Sigmoid colon (tissue), 7 donors: ENCODE results near the gene KRTAP10-3. TPM values are rescaled to one million over a fixed set of nuclear protein-coding genes. Genes with fewer than 3 reads are reported as not detected.

Source experiments
- DNase-seq: peaks from one replicate; pipeline ENCODE4 v3.0.0-alpha.2; 2019
- H3K27ac ChIP-seq, 4 donors: fragments of 200-600 bp; sonication (generic); one replicate each; pipeline ENCODE4 v1.5.1; 2016 to 2019; ENCODE audit warnings: mild to moderate bottlenecking in 1 of 4
- H3K27me3 ChIP-seq, 3 donors: fragments of 200-600 bp; sonication (generic); one replicate each; pipeline ENCODE4 v1.5.1; 2019; ENCODE audit warnings: mild to moderate bottlenecking in 1 of 3
- H3K36me3 ChIP-seq, 4 donors: fragments of 200-600 bp; sonication (generic); one replicate each; pipeline ENCODE4 v1.5.1; 2016 to 2019
- H3K4me1 ChIP-seq, 4 donors: fragments of 200-600 bp; sonication (generic); one replicate each; pipeline ENCODE4 v1.5.1; 2017 to 2019
- H3K4me3 ChIP-seq, 4 donors: fragments of 200-600 bp; sonication (generic); one replicate each; pipeline ENCODE4 v1.5.1; 2017 to 2019; ENCODE audit warnings: mild to moderate bottlenecking in 2 of 4, moderate library complexity in 1 of 4
- H3K9me3 ChIP-seq, 4 donors: fragments of 200-600 bp in 3 of 4; sonication (generic) in 3 of 4; one replicate each; pipeline versions ENCODE4 v1.5.1 to v1.6.1; 2013 to 2019
- CTCF ChIP-seq, 4 experiments: fragments of 450-650 bp in 3 of 4; fragments of 200-600 bp in 1 of 4; IDR thresholded peaks; one replicate each; pipeline ENCODE4 v1.5.1; 2016 to 2019; ENCODE audit warnings: antibody characterized with exemption in 4 of 4, mild to moderate bottlenecking in 3 of 4, moderate library complexity in 2 of 4
- EP300 ChIP-seq, 4 donors: sonication (generic); formaldehyde crosslinking; IDR thresholded peaks; one replicate each; pipeline ENCODE4 v1.6.1; 2017; ENCODE audit warnings: antibody characterized with exemption in 4 of 4
- POLR2A ChIP-seq, 2 donors: fragments of 450-650 bp; IDR thresholded peaks; one replicate each; pipeline ENCODE4 v1.6.1; 2016; ENCODE audit warnings: antibody characterized with exemption in 2 of 2, mild to moderate bottlenecking in 2 of 2, moderate library complexity in 2 of 2
- POLR2AphosphoS5 ChIP-seq, 4 donors: sonication (generic); formaldehyde crosslinking; IDR thresholded peaks; one replicate each; pipeline ENCODE4 v1.6.1; 2017; ENCODE audit warnings: antibody characterized with exemption in 4 of 4
- WGBS, 2 donors: extraction: QIAGEN DNeasy Blood & Tissue Kit; methylation state at CpG; one replicate each; pipeline ENCODE4 v1.1.7; 2013; 5-methylcytosine and 5-hydroxymethylcytosine counted together
- intact Hi-C: fragments of 100-400 bp; cut with DNase I; formaldehyde crosslinking; loops from one replicate; pipeline ENCODE4 v1.15.1; 2023
- polyA plus RNA-seq, 3 donors: library from polyadenylated mRNA; stranded (reverse); fragments of 200-250 nt; gene quantifications; one replicate each; pipeline ENCODE4 v1.2.3, GENCODE V29; 2013
- total RNA-seq, 4 donors: library from RNA; depleted of rRNA; stranded (reverse); fragments of >200 nt; gene quantifications; one replicate each; pipeline ENCODE4 v1.1.0, GENCODE V29; 2016
- donor health status: healthy with polysubstance abuse.
- donor health status: Bipolar disorder and iron deficiency.
- donor health status: healthy.

The KRTAP10-3 gene
- total and polyA plus RNA-seq, 7 donors: 0.66 TPM; not detected in 6

GRCh38 chr21:44517175-44517899, 41.3 kb downstream of the KRTAP10-3 start:
- intact Hi-C loops: no loop called here
- Histone ChIP-seq H3K4me1 (no peaks in the 10 kb centered on the region), H3K27ac (no peak overlapping the region), H3K9me3 (no peaks in the 10 kb centered on the region), H3K4me3 (no peak overlapping the region), H3K27me3 (no peaks in the 10 kb centered on the region), H3K36me3 (no peaks in the 10 kb centered on the region)
- no peak for TF ChIP-seq CTCF (IDR thresholded peaks at IDR 0.05)
- TF ChIP-seq EP300 (IDR thresholded peaks at IDR 0.05): no peak
- TF ChIP-seq POLR2A (IDR thresholded peaks at IDR 0.05): no peak
- TF ChIP-seq POLR2AphosphoS5 (IDR thresholded peaks at IDR 0.05): no peak
- DNase-seq: no peak
- 76 to 89% methylated on average over 15 of the region's 15 CpGs for WGBS, 2 donors

- TF ChIP-seq POLR2AphosphoS5 (IDR thresholded peaks at IDR 0.05): no peak
- TF ChIP-seq CTCF (IDR thresholded peaks at IDR 0.05): no peak
- no peak for TF ChIP-seq EP300 (IDR thresholded peaks at IDR 0.05)
- no peak for TF ChIP-seq POLR2A (IDR thresholded peaks at IDR 0.05)
- Histone ChIP-seq H3K27me3 (no peaks in the 10 kb centered on the region), H3K4me3 (no peak overlapping the region), H3K9me3 (no peaks in the 10 kb centered on the region), H3K4me1 (no peaks in the 10 kb centered on the region), H3K27ac (no peak overlapping the region), H3K36me3 (no peaks in the 10 kb centered on the region)
- DNase-seq: no peak
- intact Hi-C loops: no loop called here
- WGBS, 2 donors: 87 to 90% methylated on average over 10 of the region's 10 CpGs
Measured at GRCh38 chr21:44516828-44517174, 41.8 kb downstream of the KRTAP10-3 start.

- H3K9me3 ChIP-seq: no peaks in the 10 kb centered on the region
- 74 to 84% methylated on average over 13 of the region's 13 CpGs for WGBS, 2 donors
- no peaks in the 10 kb centered on the region for H3K27me3 ChIP-seq
- intact Hi-C loops: no loop called here
- H3K36me3 ChIP-seq: no peaks in the 10 kb centered on the region
- no peak overlapping the region for H3K4me3 ChIP-seq
- no peak overlapping the region for H3K27ac ChIP-seq
- no peak for DNase-seq
- TF ChIP-seq CTCF (IDR thresholded peaks at IDR 0.05) (no peak), POLR2AphosphoS5 (IDR thresholded peaks at IDR 0.05) (no peak), POLR2A (IDR thresholded peaks at IDR 0.05) (no peak), EP300 (IDR thresholded peaks at IDR 0.05) (no peak)
- no peaks in the 10 kb centered on the region for H3K4me1 ChIP-seq
Measured at GRCh38 chr21:44516342-44516741, 42.3 kb downstream of the KRTAP10-3 start.

GRCh38 chr21:44515359-44516165, 43.0 kb downstream of the KRTAP10-3 start:
- H3K27ac ChIP-seq: no peak overlapping the region
- TF ChIP-seq POLR2A (IDR thresholded peaks at IDR 0.05): no peak
- TF ChIP-seq CTCF (IDR thresholded peaks at IDR 0.05): no peak
- TF ChIP-seq POLR2AphosphoS5 (IDR thresholded peaks at IDR 0.05): no peak
- no peak for TF ChIP-seq EP300 (IDR thresholded peaks at IDR 0.05)
- no peak for DNase-seq
- H3K4me3 ChIP-seq: no peak overlapping the region
- no peaks in the 10 kb centered on the region for H3K36me3 ChIP-seq
- peaks cover 0 to 3% (median 1%) of the 10 kb centered on the region in 4 donors for H3K4me1 ChIP-seq
- WGBS, 2 donors: 88 to 90% methylated on average over 32 of the region's 32 CpGs
- H3K9me3 ChIP-seq: no peaks in the 10 kb centered on the region
- peaks cover 0 to 3% (median 3%) of the 10 kb centered on the region in 3 donors for H3K27me3 ChIP-seq
- intact Hi-C loops: no loop called here
